ENCODE data around the gene TULP1.

DNA sequence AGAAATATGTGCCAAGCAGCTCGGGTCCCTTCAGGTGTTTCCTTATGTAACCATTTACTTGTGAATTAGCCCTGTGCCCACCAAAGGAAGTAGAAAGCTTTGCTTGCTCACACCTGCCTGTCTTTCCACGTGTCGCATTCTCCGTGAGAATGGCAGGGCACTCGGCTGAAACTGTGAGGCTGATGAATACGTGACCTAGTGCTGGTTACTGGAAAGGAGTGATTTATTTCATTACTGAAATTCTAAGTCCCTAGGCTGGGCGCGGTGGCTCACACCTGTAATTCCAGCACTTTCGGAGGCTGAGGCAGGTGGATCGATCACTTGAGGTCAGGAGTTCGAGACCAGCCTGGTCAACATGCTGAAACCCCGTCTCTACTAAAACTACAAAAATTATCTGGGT, 45.9 kb upstream of the TULP1 start:
- TF ChIP-seq, protein P1, sequence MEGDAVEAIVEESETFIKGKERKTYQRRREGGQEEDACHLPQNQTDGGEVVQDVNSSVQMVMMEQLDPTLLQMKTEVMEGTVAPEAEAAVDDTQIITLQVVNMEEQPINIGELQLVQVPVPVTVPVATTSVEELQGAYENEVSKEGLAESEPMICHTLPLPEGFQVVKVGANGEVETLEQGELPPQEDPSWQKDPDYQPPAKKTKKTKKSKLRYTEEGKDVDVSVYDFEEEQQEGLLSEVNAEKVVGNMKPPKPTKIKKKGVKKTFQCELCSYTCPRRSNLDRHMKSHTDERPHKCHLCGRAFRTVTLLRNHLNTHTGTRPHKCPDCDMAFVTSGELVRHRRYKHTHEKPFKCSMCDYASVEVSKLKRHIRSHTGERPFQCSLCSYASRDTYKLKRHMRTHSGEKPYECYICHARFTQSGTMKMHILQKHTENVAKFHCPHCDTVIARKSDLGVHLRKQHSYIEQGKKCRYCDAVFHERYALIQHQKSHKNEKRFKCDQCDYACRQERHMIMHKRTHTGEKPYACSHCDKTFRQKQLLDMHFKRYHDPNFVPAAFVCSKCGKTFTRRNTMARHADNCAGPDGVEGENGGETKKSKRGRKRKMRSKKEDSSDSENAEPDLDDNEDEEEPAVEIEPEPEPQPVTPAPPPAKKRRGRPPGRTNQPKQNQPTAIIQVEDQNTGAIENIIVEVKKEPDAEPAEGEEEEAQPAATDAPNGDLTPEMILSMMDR (IDR thresholded peaks at IDR 0.05): no peak
- TF ChIP-seq POLR2A (IDR thresholded peaks at IDR 0.05): no peak
